PFSK-1 (cell line): ENCODE data around the gene KDM7A.

ENCODE experiments used
- POLR2AphosphoS5 ChIP-seq: IDR thresholded peaks from 2 replicates; pipeline ENCODE4 v1.6.1; 2012; ENCODE audit warnings: low read depth, mild to moderate bottlenecking, control low read depth, low read length, moderate library complexity
- REST ChIP-seq, 2 experiments: IDR thresholded peaks; 2 replicates each; pipeline versions ENCODE4 v1.6.1 to v1.8.0; 2011 to 2012; ENCODE audit warnings: low read depth in 2 of 2, low read length in 2 of 2, control low read depth in 1 of 2, inconsistent platforms in 1 of 2, mild to moderate bottlenecking in 1 of 2, moderate library complexity in 1 of 2; ENCODE audit not compliant: insufficient read depth in 1 of 2
- SIN3A ChIP-seq: IDR thresholded peaks from 2 replicates; pipeline ENCODE4 v1.6.1; 2012; ENCODE audit warnings: mild to moderate bottlenecking, low read length, moderate library complexity, borderline replicate concordance; ENCODE audit not compliant: insufficient read depth
- TAF1 ChIP-seq: IDR thresholded peaks from 2 replicates; pipeline ENCODE4 v1.6.1; 2012; ENCODE audit warnings: low read length, control low read depth, borderline replicate concordance; ENCODE audit not compliant: insufficient read depth

GRCh38 chr7:140053812-140054539 lies 122.8 kb downstream of the KDM7A start:
- TF ChIP-seq REST (IDR thresholded peaks at IDR 0.05; ENCODE audit: insufficient read depth in 1 of 2, low read depth in 2 of 2, low read length in 2 of 2) (no peak), TAF1 (no peak), SIN3A (no peak), POLR2AphosphoS5 (no peak)
